ENCODE results near the gene MYBPH. TPM values are rescaled to one million over a fixed set of nuclear protein-coding genes. Genes with fewer than 3 reads are reported as not detected.

Gene MYBPH
- total and polyA plus RNA-seq, 2 donors (not counting 1 experiment from before 2014, with no cell fraction given): not detected

DNA sequence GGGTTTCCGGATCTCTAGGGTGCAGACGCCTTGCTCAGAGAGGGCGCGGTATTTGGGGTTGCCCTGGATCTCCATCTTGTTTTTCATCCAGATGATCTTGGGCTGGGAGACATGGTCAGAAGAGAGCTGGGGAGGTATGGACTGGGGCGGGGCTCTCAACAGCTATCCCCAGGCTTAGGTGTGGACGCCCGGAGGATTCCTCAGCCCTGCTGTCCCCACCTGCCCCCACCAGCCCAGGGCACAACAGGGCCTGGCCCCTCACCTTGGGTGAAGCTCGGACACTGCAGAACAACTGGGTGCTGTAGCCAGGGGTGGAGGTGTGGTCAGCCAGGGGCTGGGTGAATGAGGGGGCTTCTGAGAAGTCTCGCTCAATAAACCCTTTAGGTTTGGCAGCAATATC lies 6.6 kb downstream of the MYBPH start:
- H3K27me3 ChIP-seq (replicated peaks in 1 of 4; ENCODE audit: control extremely low read depth in 1 of 4, control insufficient read depth in 3 of 4, insufficient read depth in 4 of 4, low read length in 3 of 4): peaks cover 0 to 4% (median 0%) of the 10 kb centered on the region in 4 experiments
- H3K79me2 ChIP-seq (ENCODE audit: control insufficient read depth, insufficient read depth, low read length): no peaks in the 10 kb centered on the region
- no peak overlapping the region for H3K27ac ChIP-seq (ENCODE audit: low read length in 2 of 2)
- Mint-ChIP-seq H3K9me3 (ENCODE audit: insufficient read depth) (no peaks in the 10 kb centered on the region), H3K4me3 (no peak overlapping the region), H3K27me3 (peaks cover 19% of the 10 kb centered on the region), H3K27ac (no peak overlapping the region), H3K4me1 (no peaks in the 10 kb centered on the region)
- no peak overlapping the region for H3K4me2 ChIP-seq (replicated peaks; ENCODE audit: low read depth, low read length, poor library complexity, severe bottlenecking)
- TF ChIP-seq EZH2 (IDR thresholded peaks at IDR 0.05; ENCODE audit: borderline replicate concordance, insufficient read depth, low read depth, low read length, poor library complexity, severe bottlenecking): no peak
- H4K20me1 ChIP-seq (ENCODE audit: control insufficient read depth, insufficient read depth, low read length, poor library complexity, severe bottlenecking): no peaks in the 10 kb centered on the region
- ChIA-PET CTCF (no interaction called here), POLR2A (no interaction called here)
- WGBS (ENCODE audit: insufficient coverage): 91% methylated on average over 6 of the region's 9 CpGs
- no peak for ATAC-seq (ENCODE audit: low read depth)
- H2AFZ ChIP-seq (ENCODE audit: insufficient read depth, low read depth, low read length, poor library complexity, severe bottlenecking): no peak overlapping the region
- intact Hi-C loops (cut with micrococcal nuclease): no loop called here
- no peaks in the 10 kb centered on the region for H3K36me3 ChIP-seq (replicated peaks in 1 of 2; ENCODE audit: control extremely low read depth in 1 of 2, control insufficient read depth in 1 of 2, extremely low read depth in 1 of 2, insufficient read depth in 2 of 2, low read length in 1 of 2)
- no peak overlapping the region for H3K9ac ChIP-seq (ENCODE audit: low read length)
- H3K4me1 ChIP-seq (ENCODE audit: control insufficient read depth in 2 of 2, insufficient read depth in 2 of 2, low read length in 2 of 2): no peaks in the 10 kb centered on the region
- no peak overlapping the region for H3K4me3 ChIP-seq (ENCODE audit: control extremely low read depth in 1 of 5, extremely low read depth in 1 of 5, insufficient read depth in 1 of 5, low read depth in 2 of 5, low read length in 4 of 5)
- H3K9me3 ChIP-seq (ENCODE audit: control extremely low read depth in 1 of 3, control insufficient read depth in 2 of 3, insufficient read depth in 1 of 3, low read length in 2 of 3): peaks cover 0 to 7% (median 0%) of the 10 kb centered on the region in 3 donors
- no peak for DNase-seq

DNA sequence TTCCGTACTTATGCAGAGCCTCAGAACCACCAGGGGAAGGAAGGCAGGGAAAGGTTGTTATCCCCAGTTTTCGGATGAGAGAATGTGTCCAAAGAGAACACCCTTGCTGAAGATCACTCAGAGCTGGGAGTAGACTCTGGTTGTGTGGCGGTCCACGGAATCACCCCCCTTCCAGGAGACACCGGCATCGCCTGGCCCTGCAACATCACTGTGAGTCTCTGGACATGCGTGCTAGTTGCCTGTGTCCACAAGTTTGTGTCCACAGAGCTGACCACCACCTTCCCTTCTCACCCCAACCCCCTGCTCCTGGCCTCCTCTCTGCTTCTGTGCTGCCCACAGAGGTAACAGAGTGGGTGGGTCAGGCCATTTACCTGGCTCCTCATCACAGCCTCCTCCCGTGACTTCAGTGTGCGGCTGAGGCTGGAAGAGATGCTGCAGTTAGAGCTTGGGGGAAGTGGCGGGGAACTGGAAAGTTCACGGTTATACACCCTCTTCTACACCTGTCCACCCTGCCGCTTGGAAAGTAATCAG lies 7.3 kb downstream of the MYBPH start:
- TF ChIP-seq EZH2 (IDR thresholded peaks at IDR 0.05; ENCODE audit: borderline replicate concordance, insufficient read depth, low read depth, low read length, poor library complexity, severe bottlenecking): no peak
- TF ChIP-seq, protein P1, sequence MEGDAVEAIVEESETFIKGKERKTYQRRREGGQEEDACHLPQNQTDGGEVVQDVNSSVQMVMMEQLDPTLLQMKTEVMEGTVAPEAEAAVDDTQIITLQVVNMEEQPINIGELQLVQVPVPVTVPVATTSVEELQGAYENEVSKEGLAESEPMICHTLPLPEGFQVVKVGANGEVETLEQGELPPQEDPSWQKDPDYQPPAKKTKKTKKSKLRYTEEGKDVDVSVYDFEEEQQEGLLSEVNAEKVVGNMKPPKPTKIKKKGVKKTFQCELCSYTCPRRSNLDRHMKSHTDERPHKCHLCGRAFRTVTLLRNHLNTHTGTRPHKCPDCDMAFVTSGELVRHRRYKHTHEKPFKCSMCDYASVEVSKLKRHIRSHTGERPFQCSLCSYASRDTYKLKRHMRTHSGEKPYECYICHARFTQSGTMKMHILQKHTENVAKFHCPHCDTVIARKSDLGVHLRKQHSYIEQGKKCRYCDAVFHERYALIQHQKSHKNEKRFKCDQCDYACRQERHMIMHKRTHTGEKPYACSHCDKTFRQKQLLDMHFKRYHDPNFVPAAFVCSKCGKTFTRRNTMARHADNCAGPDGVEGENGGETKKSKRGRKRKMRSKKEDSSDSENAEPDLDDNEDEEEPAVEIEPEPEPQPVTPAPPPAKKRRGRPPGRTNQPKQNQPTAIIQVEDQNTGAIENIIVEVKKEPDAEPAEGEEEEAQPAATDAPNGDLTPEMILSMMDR (IDR thresholded peaks at IDR 0.05): no peak
- no peaks in the 10 kb centered on the region for H3K9me3 Mint-ChIP-seq (ENCODE audit: insufficient read depth)
- 93% methylated on average over 7 of the region's 12 CpGs for WGBS (ENCODE audit: insufficient coverage)

More for the DNA sequence above, 7.3 kb downstream of the MYBPH start:
- DNase-seq (no peak), ATAC-seq (ENCODE audit: low read depth) (no peak)
- H3K27ac ChIP-seq (ENCODE audit: low read length in 2 of 2): no peak overlapping the region
- H3K9ac ChIP-seq (ENCODE audit: low read length): no peak overlapping the region
- ChIA-PET CTCF (no interaction called here), POLR2A (no interaction called here)
- peaks cover 0 to 7% (median 0%) of the 10 kb centered on the region in 3 donors for H3K9me3 ChIP-seq (ENCODE audit: control extremely low read depth in 1 of 3, control insufficient read depth in 2 of 3, insufficient read depth in 1 of 3, low read length in 2 of 3)
- Mint-ChIP-seq H3K27me3 (peaks cover 19% of the 10 kb centered on the region), H3K4me3 (no peak overlapping the region), H3K27ac (no peak overlapping the region), H3K4me1 (no peaks in the 10 kb centered on the region)
- no peak overlapping the region for H2AFZ ChIP-seq (ENCODE audit: insufficient read depth, low read depth, low read length, poor library complexity, severe bottlenecking)
- intact Hi-C loops (cut with micrococcal nuclease): no loop called here
- H3K36me3 ChIP-seq (replicated peaks in 1 of 2; ENCODE audit: control extremely low read depth in 1 of 2, control insufficient read depth in 1 of 2, extremely low read depth in 1 of 2, insufficient read depth in 2 of 2, low read length in 1 of 2): no peaks in the 10 kb centered on the region
- no peaks in the 10 kb centered on the region for H3K4me1 ChIP-seq (ENCODE audit: control insufficient read depth in 2 of 2, insufficient read depth in 2 of 2, low read length in 2 of 2)
- H3K27me3 ChIP-seq (replicated peaks in 1 of 4; ENCODE audit: control extremely low read depth in 1 of 4, control insufficient read depth in 3 of 4, insufficient read depth in 4 of 4, low read length in 3 of 4): peaks cover 0 to 4% (median 0%) of the 10 kb centered on the region in 4 experiments
- no peak overlapping the region for H3K4me2 ChIP-seq (replicated peaks; ENCODE audit: low read depth, low read length, poor library complexity, severe bottlenecking)
- H4K20me1 ChIP-seq (ENCODE audit: control insufficient read depth, insufficient read depth, low read length, poor library complexity, severe bottlenecking): no peaks in the 10 kb centered on the region
- no peak overlapping the region for H3K4me3 ChIP-seq (ENCODE audit: control extremely low read depth in 1 of 5, extremely low read depth in 1 of 5, insufficient read depth in 1 of 5, low read depth in 2 of 5, low read length in 4 of 5)
- no peaks in the 10 kb centered on the region for H3K79me2 ChIP-seq (ENCODE audit: control insufficient read depth, insufficient read depth, low read length)

Data from B cell (primary cell).